Measurements from ENCODE around the gene SP1. TPM values are rescaled to one million over a fixed set of nuclear protein-coding genes. Genes with fewer than 3 reads are reported as not detected.
"Not testable (repeated sequence)": the region's sequence is repeated elsewhere in the genome, so short reads cannot be mapped to it uniquely, and the experiment has no call there.

Gene SP1
- total RNA-seq, 1 experiment from 2014 or later = 87.2 TPM

- no peak for TF ChIP-seq ERG (CRISPR knock-in tag; IDR thresholded peaks at IDR 0.05)
- TF ChIP-seq AFF4 (CRISPR knock-in tag; IDR thresholded peaks at IDR 0.05; ENCODE audit: borderline replicate concordance) = no peak
Measured at GRCh38 chr12:53365245-53365904, 14.6 kb upstream of the SP1 start (continued).

- H3K36me3 Mint-ChIP-seq; ATAC-seq; H3K4me3 Mint-ChIP-seq; H3K9me3 Mint-ChIP-seq; H3K27me3 Mint-ChIP-seq (ENCODE audit: low read depth); DNase-seq (ENCODE audit: low spot score): not testable (repeated sequence)
- H3K27ac Mint-ChIP-seq = peak overlapping the region; percentile 41
- ChIA-PET POLR2A (interaction anchor here (1.4 kb wide), 1 partner anchor 9 kb away, joined by 4 read pairs; no protein-coding TSS in a partner anchor), CTCF (interaction anchor here (1.2 to 1.6 kb wide), 2 partner anchors 21 to 52 kb away, joined by 3 to 4 read pairs; partner anchors contain the start of gene AAAS)
- peaks cover 17% of the 10 kb centered on the region for H3K4me1 Mint-ChIP-seq
Measured at GRCh38 chr12:53373554-53374133, 6.3 kb upstream of the SP1 start.

GRCh38 chr12:53374277-53374676 is 5.7 kb upstream of the SP1 start:
- ChIA-PET CTCF (interaction anchor here (1.3 to 1.6 kb wide), 2 partner anchors 22 to 47 kb away, joined by 4 read pairs; no protein-coding TSS in a partner anchor), POLR2A (interaction anchor here (1.4 kb wide), 1 partner anchor 8 kb away, joined by 4 read pairs; no protein-coding TSS in a partner anchor)
- not testable (repeated sequence) for H3K36me3 Mint-ChIP-seq; H3K27me3 Mint-ChIP-seq (ENCODE audit: low read depth); H3K27ac Mint-ChIP-seq; H3K4me3 Mint-ChIP-seq; H3K9me3 Mint-ChIP-seq; DNase-seq (ENCODE audit: low spot score); ATAC-seq
- H3K4me1 Mint-ChIP-seq = peaks cover 17% of the 10 kb centered on the region

- ChIA-PET CTCF (no interaction called here), POLR2A (no interaction called here)
- H3K27ac Mint-ChIP-seq = peak overlapping the region; percentile 45; the same call in 1 of the 2 replicates
- H3K36me3 Mint-ChIP-seq = peaks cover 6% of the 10 kb centered on the region
- no peaks in the 10 kb centered on the region for H3K9me3 Mint-ChIP-seq
- peaks cover 3% of the 10 kb centered on the region; the same call in 1 of the 2 replicates for H3K27me3 Mint-ChIP-seq (ENCODE audit: low read depth)
- no peak overlapping the region for H3K4me3 Mint-ChIP-seq
- peaks cover 17% of the 10 kb centered on the region for H3K4me1 Mint-ChIP-seq
- no peak for DNase-seq (ENCODE audit: low spot score)
- ATAC-seq = no peak
- TF ChIP-seq FOXK1 (CRISPR knock-in tag; IDR thresholded peaks at IDR 0.05) (no peak), ZNF396 (CRISPR knock-in tag; IDR thresholded peaks at IDR 0.05; ENCODE audit: borderline replicate concordance) (no peak), CREB1 (CRISPR knock-in tag; IDR thresholded peaks at IDR 0.05) (no peak), FOXP4 (CRISPR knock-in tag; IDR thresholded peaks at IDR 0.05) (no peak), ZNF263 (CRISPR knock-in tag; IDR thresholded peaks at IDR 0.05; ENCODE audit: low read depth) (no peak), NR3C1 (CRISPR knock-in tag; conservative IDR thresholded peaks at IDR 0.05; ENCODE audit: low read depth) (no peak), SP1 (CRISPR knock-in tag; conservative IDR thresholded peaks at IDR 0.05) (no peak), HMGXB4 (CRISPR knock-in tag; IDR thresholded peaks at IDR 0.05) (no peak), GRHL2 (CRISPR knock-in tag; IDR thresholded peaks at IDR 0.05; ENCODE audit: insufficient replicate concordance, severe bottlenecking) (no peak), PREB (CRISPR knock-in tag; IDR thresholded peaks at IDR 0.05; ENCODE audit: borderline replicate concordance) (no peak), USF2 (CRISPR knock-in tag; IDR thresholded peaks at IDR 0.05) (no peak), GABPB1 (CRISPR knock-in tag; IDR thresholded peaks at IDR 0.05) (no peak), TP53 (CRISPR knock-in tag; IDR thresholded peaks at IDR 0.05) (no peak), ZNF232 (CRISPR knock-in tag; IDR thresholded peaks at IDR 0.05) (no peak)
Measured at GRCh38 chr12:53376747-53377146, 3.2 kb upstream of the SP1 start.
